HG03025 (cell line): Measurements from ENCODE around the gene ELP5.
"Not testable (repeated sequence)": the region's sequence is repeated elsewhere in the genome, so short reads cannot be mapped to it uniquely, and the experiment has no call there.

ENCODE experiments used
- ATAC-seq: cut with Tn5 transposase; IDR thresholded peaks from one replicate; pipeline ENCODE4 v1.9.1; 2021; ENCODE audit warnings: mild to moderate bottlenecking, moderate library complexity; ENCODE audit not compliant: unreplicated experiment, low FRiP score

ELP5 gene

GRCh38 chr17:7235693-7236665, 16.0 kb upstream of the ELP5 start:
- ATAC-seq, result no peak

DNA sequence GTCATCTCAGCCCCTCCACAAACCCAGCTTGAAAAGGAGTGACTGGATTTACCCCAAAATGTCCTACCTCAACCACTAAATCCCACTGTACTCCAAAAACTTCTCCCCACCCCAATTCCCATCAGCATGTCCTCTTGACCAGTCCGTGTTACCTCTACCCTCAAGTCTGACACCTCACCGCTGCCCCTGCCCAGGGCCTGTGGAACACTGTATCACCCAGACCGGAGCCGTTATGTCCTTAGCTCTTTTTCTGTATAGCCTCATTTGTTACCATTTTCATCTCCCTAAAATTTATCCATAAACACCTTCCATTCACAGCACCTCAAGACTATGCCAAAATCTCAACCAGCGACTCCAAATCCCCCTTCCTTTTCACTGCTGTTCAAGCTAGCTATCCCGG, 15.2 kb upstream of the ELP5 start:
- no peak for ATAC-seq

DNA sequence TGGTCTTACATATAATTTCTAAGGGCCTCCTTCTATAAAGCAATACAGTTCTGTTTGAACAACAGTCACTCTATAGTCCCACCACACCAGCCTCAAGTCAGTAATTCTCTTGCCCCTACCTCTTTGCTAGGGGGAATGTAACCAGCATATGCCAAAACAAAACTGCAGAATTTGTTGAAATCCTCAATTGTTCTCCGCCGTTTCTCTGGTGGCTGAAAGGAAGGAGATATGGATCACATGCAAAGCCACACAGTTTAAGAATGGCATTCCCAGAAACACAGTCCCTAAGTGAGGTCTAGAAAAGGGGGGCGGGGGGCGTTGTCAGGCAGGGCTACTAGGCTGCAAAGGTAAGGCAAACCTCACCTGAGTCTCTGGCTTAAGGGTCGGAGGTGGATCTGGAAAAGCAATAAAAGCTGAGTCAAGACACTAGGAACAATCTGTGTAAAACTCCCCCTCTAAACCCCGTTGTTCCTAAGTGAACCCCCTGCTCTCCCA, 14.7 kb upstream of the ELP5 start:
- ATAC-seq, result no peak

GRCh38 chr17:7237761-7238419, 14.1 kb upstream of the ELP5 start:
- no peak for ATAC-seq

GRCh38 chr17:7238420-7239090, 13.5 kb upstream of the ELP5 start:
- ATAC-seq, result no peak

DNA sequence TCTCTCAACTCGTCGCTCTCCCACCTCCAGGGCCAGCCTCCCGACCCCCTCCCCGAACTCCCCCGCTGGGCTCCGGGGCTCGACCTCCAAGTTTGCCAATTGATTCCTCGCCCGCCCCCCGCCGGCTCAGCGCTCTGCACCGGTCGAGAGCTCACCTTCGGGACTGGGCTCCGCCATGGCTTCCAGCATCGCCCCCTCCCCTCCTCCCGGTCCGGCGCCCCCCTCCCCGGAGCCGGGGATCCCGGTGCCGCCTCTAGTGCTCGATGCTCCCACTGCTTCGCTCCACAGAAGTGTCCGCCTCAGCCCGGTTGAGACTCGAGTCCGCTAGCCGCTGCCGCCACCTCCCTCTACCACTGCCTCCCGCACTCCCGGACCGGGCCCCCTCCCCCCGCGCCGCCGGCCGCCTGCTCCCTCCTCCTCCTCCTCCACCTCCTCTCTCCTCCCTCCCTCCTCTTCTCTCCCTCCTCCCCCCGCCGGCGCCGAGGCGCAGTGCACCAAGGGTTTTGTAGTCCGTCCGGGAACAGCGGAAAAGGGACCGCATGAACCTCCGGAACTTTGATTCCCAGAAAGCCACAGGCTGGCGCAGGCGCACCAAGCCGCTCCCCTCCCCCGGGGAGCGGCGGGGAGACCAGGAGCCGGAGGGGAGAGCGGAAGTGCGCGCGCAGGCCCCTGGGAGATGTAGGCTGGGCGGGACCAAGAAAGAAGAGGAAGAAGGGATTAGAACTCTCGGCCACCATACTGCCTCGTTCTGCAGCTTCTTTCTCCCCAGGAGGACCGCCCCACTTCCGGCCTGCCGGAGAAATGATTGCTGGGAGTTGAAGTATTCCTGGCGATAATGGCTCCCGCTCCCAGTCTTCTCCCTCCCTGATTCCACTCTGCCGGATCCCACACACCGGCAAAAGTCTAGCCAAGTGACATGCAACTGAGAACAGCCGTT, 12.7 kb upstream of the ELP5 start, which contains the start of gene PHF23:
TSS of gene PHF23 (minus strand) at position 367 of the 937 bp plus-strand sequence. CDS start at position 189, 178 bp downstream.
- peak; percentile 50 for ATAC-seq

DNA sequence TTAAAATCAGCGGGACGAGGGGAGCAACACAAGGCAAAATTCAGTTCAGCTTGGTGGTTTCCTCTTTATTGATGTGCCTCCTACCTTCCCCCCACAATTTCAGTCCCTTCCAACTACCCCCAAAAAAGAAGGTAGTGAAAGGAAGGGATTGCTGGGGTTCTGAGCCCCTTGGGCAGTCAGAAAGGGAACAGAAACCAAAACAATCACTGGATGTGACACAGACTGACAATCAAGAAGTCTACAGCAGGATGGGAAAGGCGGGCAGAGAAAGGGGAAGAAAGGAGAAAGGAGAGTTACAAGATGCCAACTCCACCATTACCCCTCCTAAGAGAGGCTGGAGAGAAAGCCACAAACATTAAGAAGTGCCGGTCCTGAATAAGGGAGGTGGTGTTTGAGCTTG, 11.6 kb upstream of the ELP5 start:
- no peak for ATAC-seq

- no peak for ATAC-seq
Measured at GRCh38 chr17:7241090-7241733, 10.8 kb upstream of the ELP5 start.

GRCh38 chr17:7241783-7242716, 10.0 kb upstream of the ELP5 start, which contains the start of gene GABARAP:
Gene GABARAP (minus strand): TSS chr17:7242449. CDS start chr17:7242330, 119 bp downstream.
- peak; percentile 27 for ATAC-seq

DNA sequence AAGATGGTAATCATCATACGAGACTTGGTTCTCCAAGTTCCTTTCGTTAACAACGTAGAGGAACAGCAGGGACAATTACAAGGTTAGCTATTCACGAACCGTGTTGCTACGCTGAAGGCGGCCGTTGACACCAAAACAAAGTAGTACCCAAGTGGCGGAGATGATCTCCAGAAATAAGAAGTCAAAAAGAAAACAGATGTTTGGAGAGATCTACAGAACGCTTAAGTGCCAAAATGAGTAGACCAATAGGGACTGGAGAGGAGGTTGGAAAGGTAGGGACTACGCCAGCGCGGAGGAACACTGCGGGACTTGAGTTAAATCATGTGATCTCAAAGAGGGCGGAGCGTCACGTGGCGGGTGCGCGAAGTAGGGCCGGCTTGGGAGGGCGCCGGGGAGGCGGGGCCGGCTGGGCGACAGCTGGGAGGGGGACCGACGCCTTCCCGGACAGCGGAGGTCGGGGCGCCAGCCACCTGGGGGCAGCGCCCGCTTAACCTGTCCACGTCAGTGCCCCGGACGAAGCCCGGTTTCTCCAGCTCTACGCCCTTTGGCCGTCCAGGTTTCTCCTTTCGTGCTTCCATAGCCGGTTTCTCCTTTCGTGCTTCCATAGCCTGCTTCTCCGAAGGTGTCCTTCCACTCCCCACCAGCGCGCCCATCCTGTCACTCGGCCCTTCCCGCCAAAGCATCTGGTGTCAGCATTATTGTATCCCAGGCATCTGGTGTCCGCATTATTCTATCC, 9.1 kb upstream of the ELP5 start:
- ATAC-seq, result peak; percentile 40

DNA sequence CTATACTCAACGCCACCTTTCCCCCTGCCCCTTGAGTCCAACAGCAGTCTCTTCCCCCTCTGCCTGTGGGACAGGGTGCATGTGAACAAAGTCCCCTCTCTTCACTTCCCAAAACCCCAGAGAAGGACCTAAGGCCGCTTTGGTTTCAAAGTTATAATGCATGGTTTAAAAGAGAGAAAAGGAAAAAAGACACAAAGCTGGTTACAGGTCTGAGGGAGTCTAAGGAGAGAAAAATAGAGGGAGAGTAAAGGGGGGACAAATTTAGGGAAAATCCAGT, 8.6 kb upstream of the ELP5 start:
- no peak for ATAC-seq

GRCh38 chr17:7243838-7244237, 8.2 kb upstream of the ELP5 start:
- not testable (repeated sequence) for ATAC-seq

- no peak for ATAC-seq
Measured at GRCh38 chr17:7246779-7247178, 5.2 kb upstream of the ELP5 start.

- ATAC-seq, result no peak
Measured at GRCh38 chr17:7248796-7249195, 3.2 kb upstream of the ELP5 start.

DNA sequence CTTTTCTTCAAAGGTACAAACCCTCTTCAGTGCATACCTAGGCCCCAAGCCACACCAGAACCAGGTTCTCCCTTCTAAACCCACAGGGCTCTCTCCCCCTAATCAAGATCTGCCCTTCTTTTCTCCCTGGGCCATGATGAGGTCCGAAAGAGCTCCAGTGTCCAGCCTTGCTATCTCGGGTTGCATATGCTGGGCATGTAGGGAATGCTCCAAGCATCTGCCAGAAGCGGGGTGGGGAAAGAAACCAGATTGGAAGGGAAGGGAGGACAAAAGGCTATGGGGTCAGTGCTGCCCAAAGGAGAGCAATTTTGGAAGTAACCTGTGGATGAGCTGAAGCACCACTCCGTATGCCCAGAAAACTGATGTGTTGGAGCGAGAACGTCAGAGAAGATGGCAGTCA, 2.8 kb upstream of the ELP5 start:
- ATAC-seq, result no peak

DNA sequence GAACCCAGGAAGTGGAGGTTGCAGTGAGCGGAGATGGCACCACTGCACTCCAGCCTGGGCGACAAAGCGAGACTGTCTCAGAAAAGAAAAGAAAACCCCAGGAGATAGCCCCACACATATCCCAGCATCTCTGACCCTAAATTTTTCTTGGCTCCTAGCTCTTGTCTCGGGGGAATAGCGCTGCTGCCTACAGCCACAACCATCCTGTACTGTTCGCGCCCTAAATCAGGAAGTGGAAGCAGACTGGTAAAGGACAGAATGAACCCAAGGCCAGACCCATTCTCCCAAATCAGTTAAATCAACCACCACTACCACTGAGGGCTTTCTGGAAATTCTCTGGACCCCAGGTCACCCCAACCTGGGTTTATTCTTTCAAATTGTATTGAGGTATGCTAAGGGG, 2.2 kb upstream of the ELP5 start:
- no peak for ATAC-seq

GRCh38 chr17:7250695-7251627, 1.1 kb upstream of the ELP5 start:
- ATAC-seq, result no peak
